Trophoblast cell (in vitro differentiated cells and primary cell): Measurements from ENCODE around the gene LMTK2.

Source experiments
- DNase-seq, 2 donors: peaks; one replicate each; pipeline ENCODE4 v3.0.0-alpha.2; 2016
- H2AFZ ChIP-seq: 2 replicates; pipeline ENCODE4 v1.6.1; 2013; ENCODE audit warnings: low read length, moderate library complexity, mild to moderate bottlenecking; ENCODE audit not compliant: insufficient read depth, poor library complexity
- H2AK5ac ChIP-seq: 2 replicates; pipeline ENCODE4 v1.6.1; 2013; ENCODE audit warnings: mild to moderate bottlenecking, low read length
- H2BK120ac ChIP-seq: 2 replicates; pipeline ENCODE4 v1.6.1; 2013; ENCODE audit warnings: low read length, mild to moderate bottlenecking, moderate library complexity; ENCODE audit not compliant: insufficient read depth, poor library complexity
- H2BK12ac ChIP-seq: 2 replicates; pipeline ENCODE4 v1.6.1; 2013; ENCODE audit warnings: mild to moderate bottlenecking, low read length, moderate library complexity
- H2BK5ac ChIP-seq: 2 replicates; pipeline ENCODE4 v1.6.1; 2013; ENCODE audit warnings: low read length, low read depth, moderate library complexity, mild to moderate bottlenecking; ENCODE audit not compliant: poor library complexity
- H3K14ac ChIP-seq: 2 replicates; pipeline ENCODE4 v1.6.1; 2013; ENCODE audit warnings: mild to moderate bottlenecking, low read length
- H3K18ac ChIP-seq: 2 replicates; pipeline ENCODE4 v1.6.1; 2013; ENCODE audit warnings: mild to moderate bottlenecking, low read length
- H3K23ac ChIP-seq: 2 replicates; pipeline ENCODE4 v1.6.1; 2013; ENCODE audit warnings: low read length
- H3K27ac ChIP-seq: 2 replicates; pipeline ENCODE4 v1.5.1; 2013; ENCODE audit warnings: low read depth, mild to moderate bottlenecking, inconsistent platforms, low read length, moderate library complexity
- H3K27me3 ChIP-seq: 2 replicates; pipeline ENCODE4 v1.6.1; 2013; ENCODE audit warnings: inconsistent platforms, mild to moderate bottlenecking, low read length, moderate library complexity; ENCODE audit not compliant: insufficient read depth
- H3K36me3 ChIP-seq, 2 experiments: 1 replicate in 1 of 2; 2 replicates in 1 of 2; pipeline ENCODE4 v1.6.1; 2013; ENCODE audit warnings: low read length in 2 of 2, mild to moderate bottlenecking in 2 of 2, moderate library complexity in 1 of 2; ENCODE audit not compliant: insufficient read depth in 2 of 2, control insufficient read depth in 1 of 2
- H3K4ac ChIP-seq: 2 replicates; pipeline ENCODE4 v1.6.1; 2013; ENCODE audit warnings: low read depth, mild to moderate bottlenecking, low read length, moderate library complexity
- H3K4me1 ChIP-seq, 2 experiments: 1 replicate in 1 of 2; 2 replicates in 1 of 2; pipeline ENCODE4 v1.6.1; 2013; ENCODE audit warnings: low read length in 2 of 2, mild to moderate bottlenecking in 2 of 2, moderate library complexity in 1 of 2; ENCODE audit not compliant: insufficient read depth in 2 of 2, control insufficient read depth in 1 of 2
- H3K4me2 ChIP-seq: 2 replicates; pipeline ENCODE4 v1.6.1; 2013; ENCODE audit warnings: inconsistent platforms, mild to moderate bottlenecking, low read length, moderate library complexity
- H3K4me3 ChIP-seq: 2 replicates; pipeline ENCODE4 v1.5.1; 2013; ENCODE audit warnings: mild to moderate bottlenecking, low read depth, low read length, inconsistent platforms
- H3K79me1 ChIP-seq: one replicate; pipeline ENCODE4 v1.6.1; 2013; ENCODE audit warnings: low read length
- H3K79me2 ChIP-seq: 2 replicates; pipeline ENCODE4 v1.6.1; 2013; ENCODE audit warnings: low read length, mild to moderate bottlenecking; ENCODE audit not compliant: control insufficient read depth, insufficient read depth, poor library complexity
- H3K9ac ChIP-seq: 2 replicates; pipeline ENCODE4 v1.6.1; 2013; ENCODE audit warnings: mild to moderate bottlenecking, low read length
- H3K9me3 ChIP-seq: 2 replicates; pipeline ENCODE4 v1.6.1; 2013; ENCODE audit warnings: low read depth, mild to moderate bottlenecking, control low read depth, inconsistent platforms, low read length; ENCODE audit not compliant: insufficient read depth
- H4K12ac ChIP-seq: 2 replicates; pipeline ENCODE4 v1.6.1; 2013; ENCODE audit warnings: low read depth, mild to moderate bottlenecking, low read length, moderate library complexity
- H4K8ac ChIP-seq: 2 replicates; pipeline ENCODE4 v1.6.1; 2013; ENCODE audit warnings: low read depth, mild to moderate bottlenecking, low read length, moderate library complexity
- H4K91ac ChIP-seq: one replicate; pipeline ENCODE4 v1.6.1; 2013; ENCODE audit warnings: low read depth, mild to moderate bottlenecking, low read length, moderate library complexity
- WGBS: extraction: QIAGEN DNeasy Blood & Tissue Kit; methylation state at CpG from one replicate; pipeline ENCODE4 v1.1.7; 2013; ENCODE audit warnings: missing lambda C conversion rate; ENCODE audit not compliant: insufficient read length, insufficient coverage; ENCODE audit errors: extremely low coverage; 5-methylcytosine and 5-hydroxymethylcytosine counted together

LMTK2 gene

DNA sequence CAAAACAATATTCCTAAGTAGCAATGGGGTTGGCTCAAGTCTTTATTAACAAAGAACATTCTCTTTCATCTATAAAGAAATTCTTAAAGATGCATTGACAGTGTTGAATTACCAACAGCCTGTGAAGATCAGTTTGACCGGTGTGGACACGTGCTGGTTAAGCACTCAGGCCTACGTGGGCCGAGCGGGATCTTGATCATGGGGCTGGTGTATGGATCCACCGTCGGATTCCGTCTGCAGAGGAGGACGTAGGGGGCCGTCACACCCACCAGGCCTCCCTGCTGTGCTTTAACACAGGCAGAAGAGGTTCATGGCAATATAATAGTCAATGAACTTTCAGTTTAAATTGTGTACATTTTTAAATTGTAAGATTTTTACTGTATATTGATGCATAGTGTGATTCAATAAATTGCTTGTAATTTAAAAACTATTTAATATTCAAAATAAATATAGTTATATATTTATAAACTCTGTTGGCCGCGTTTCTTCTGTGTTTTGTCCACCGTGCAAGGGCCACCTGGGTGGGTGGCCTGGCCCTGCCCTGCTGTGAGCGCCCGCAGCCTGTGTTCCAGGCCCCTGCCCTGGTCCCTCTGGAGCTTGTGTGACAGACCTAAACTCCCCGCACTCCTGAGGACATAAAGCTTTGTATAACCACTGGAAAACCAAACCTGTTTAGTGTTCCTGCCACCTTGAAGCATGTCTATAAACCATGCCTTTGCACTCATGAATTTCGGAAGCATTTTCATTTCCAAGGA, 102.7 kb downstream of the LMTK2 start:
- Histone ChIP-seq H3K79me1 (no peaks in the 10 kb centered on the region), H2AFZ (no peak overlapping the region), H3K9ac (no peak overlapping the region), H3K14ac (no peak overlapping the region), H3K9me3 (peaks cover 2% of the 10 kb centered on the region), H2BK5ac (no peak overlapping the region), H3K27me3 (no peaks in the 10 kb centered on the region), H3K4me2 (no peak overlapping the region), H3K79me2 (no peaks in the 10 kb centered on the region), H3K4me1 (peaks cover 7 to 8% of the 10 kb centered on the region in 2 experiments), H2AK5ac (no peak overlapping the region), H4K12ac (no peak overlapping the region), H4K91ac (no peak overlapping the region), H3K27ac (no peak overlapping the region), H3K36me3 (peaks cover 14% of the 10 kb centered on the region in 2 experiments), H3K4me3 (no peak overlapping the region), H3K18ac (no peak overlapping the region), H3K23ac (no peak overlapping the region), H4K8ac (no peak overlapping the region), H2BK12ac (no peak overlapping the region), H3K4ac (no peak overlapping the region), H2BK120ac (no peak overlapping the region)
- no CpG with 5 or more reads among the region's 17 CpGs for WGBS
- no peak for DNase-seq

DNA sequence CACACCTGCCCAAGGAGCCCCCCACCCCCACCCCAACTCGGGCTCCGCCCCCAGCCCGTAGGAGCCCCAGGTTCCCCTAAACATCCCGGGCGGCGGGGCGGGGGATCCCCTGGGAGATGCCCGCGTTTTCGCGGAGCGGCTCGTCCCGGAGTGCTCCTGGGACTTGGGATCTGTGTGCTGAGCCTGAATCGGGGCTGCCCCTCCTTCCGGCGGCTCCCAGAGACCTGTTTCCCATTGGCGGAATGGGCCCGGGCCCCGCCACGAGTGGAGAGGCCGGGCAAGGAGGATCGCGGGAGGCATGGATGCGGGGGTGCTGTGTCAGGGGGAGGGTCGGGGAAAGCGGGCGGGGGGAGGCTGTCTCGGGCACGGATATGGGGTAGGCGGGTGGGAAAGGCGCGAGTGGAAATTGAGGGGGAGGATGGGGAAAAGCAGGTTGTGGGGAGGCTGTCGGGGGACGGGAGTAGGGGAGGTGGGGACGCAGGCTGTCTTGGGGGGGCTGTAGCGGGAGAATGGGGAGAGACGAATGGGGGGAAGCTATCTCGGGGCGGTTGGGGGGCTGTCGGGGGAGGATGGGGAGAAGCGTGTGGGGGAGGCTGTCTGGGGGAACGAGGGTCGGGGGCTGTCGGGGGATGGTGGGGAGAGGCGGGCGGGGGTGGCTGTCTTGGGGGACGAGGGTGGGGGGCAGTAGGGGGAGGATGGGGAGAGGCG, 104.0 kb downstream of the LMTK2 start:
- H4K91ac ChIP-seq = no peak overlapping the region
- no peaks in the 10 kb centered on the region for H3K27me3 ChIP-seq
- H2AK5ac ChIP-seq = no peak overlapping the region
- H3K23ac ChIP-seq = no peak overlapping the region
- DNase-seq = peak in 1 of 2 donors; percentile 45
- H3K36me3 ChIP-seq = peaks cover 7% of the 10 kb centered on the region in 2 experiments
- no peaks in the 10 kb centered on the region for H3K79me2 ChIP-seq
- peak overlapping the region; percentile 73 for H3K4me2 ChIP-seq
- no peaks in the 10 kb centered on the region for H3K79me1 ChIP-seq
- H4K8ac ChIP-seq = no peak overlapping the region
- H2BK12ac ChIP-seq = no peak overlapping the region
- H2BK5ac ChIP-seq = no peak overlapping the region
- H4K12ac ChIP-seq = no peak overlapping the region
- no peak overlapping the region for H3K4ac ChIP-seq
- peaks cover 2% of the 10 kb centered on the region for H3K9me3 ChIP-seq
- H3K18ac ChIP-seq = no peak overlapping the region
- no peak overlapping the region for H2BK120ac ChIP-seq
- H3K14ac ChIP-seq = no peak overlapping the region
- H3K9ac ChIP-seq = no peak overlapping the region
- peak overlapping the region; percentile 58 for H3K4me3 ChIP-seq
- no peak overlapping the region for H3K27ac ChIP-seq
- peaks cover 7 to 8% of the 10 kb centered on the region in 2 experiments for H3K4me1 ChIP-seq
- no peak overlapping the region for H2AFZ ChIP-seq
- no CpG with 5 or more reads among the region's 49 CpGs for WGBS

DNA sequence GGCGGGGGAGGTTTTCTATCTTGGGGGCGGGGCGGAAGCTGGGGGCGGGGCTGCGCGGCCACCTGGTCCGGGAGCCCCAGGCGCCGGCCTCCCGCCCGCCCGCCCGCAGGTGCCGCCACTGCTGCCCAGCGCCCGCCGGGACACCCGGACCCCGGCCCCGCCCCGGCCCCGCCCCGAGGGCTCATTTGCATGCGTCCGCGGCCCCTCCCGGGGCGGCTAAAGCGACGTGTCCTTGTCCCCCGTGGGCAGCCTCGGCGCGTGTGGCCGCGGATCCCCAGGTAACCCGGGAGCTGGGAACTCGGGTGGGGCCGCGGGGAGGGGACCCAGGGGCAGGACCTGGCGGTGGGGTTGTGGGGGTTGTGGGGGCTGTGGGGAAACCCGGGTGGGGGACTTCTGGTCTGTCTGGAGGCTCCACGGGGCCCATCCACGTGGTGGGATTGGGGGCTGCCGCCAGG, 104.6 kb downstream of the LMTK2 start, which contains the start of gene BHLHA15:
BHLHA15 (plus strand) TSS at position 219 of the 455 bp plus-strand sequence. CDS start 871 bp downstream, outside the sequence.
- peak within 1 kb of the TSS; percentile 10 for H3K14ac ChIP-seq
- no peak within 1 kb of the TSS for H2AK5ac ChIP-seq
- H3K9me3 ChIP-seq = peaks cover 2% of the 10 kb centered on the region
- no peak within 1 kb of the TSS for H4K8ac ChIP-seq
- no peak within 1 kb of the TSS for H2BK12ac ChIP-seq
- H2BK5ac ChIP-seq = no peak within 1 kb of the TSS
- H3K79me2 ChIP-seq = no peaks in the 10 kb centered on the region
- no peak within 1 kb of the TSS for H4K12ac ChIP-seq
- peaks cover 7 to 8% of the 10 kb centered on the region in 2 experiments for H3K4me1 ChIP-seq
- WGBS = no CpG with 5 or more reads among the region's 45 CpGs
- no peak within 1 kb of the TSS for H4K91ac ChIP-seq
- H3K36me3 ChIP-seq = peaks cover 6 to 7% of the 10 kb centered on the region in 2 experiments
- H2AFZ ChIP-seq = no peak within 1 kb of the TSS
- no peak within 1 kb of the TSS for H3K4ac ChIP-seq
- no peak within 1 kb of the TSS for H3K18ac ChIP-seq
- no peak within 1 kb of the TSS for H3K9ac ChIP-seq
- no peak within 1 kb of the TSS for H2BK120ac ChIP-seq
- peak within 1 kb of the TSS; percentile 58 for H3K4me3 ChIP-seq
- no peak within 1 kb of the TSS for H3K23ac ChIP-seq
- peak in 1 of 2 donors; percentile 52 for DNase-seq
- H3K27me3 ChIP-seq = no peaks in the 10 kb centered on the region
- peak within 1 kb of the TSS; percentile 73 for H3K4me2 ChIP-seq
- no peak within 1 kb of the TSS for H3K27ac ChIP-seq
- H3K79me1 ChIP-seq = no peaks in the 10 kb centered on the region

DNA sequence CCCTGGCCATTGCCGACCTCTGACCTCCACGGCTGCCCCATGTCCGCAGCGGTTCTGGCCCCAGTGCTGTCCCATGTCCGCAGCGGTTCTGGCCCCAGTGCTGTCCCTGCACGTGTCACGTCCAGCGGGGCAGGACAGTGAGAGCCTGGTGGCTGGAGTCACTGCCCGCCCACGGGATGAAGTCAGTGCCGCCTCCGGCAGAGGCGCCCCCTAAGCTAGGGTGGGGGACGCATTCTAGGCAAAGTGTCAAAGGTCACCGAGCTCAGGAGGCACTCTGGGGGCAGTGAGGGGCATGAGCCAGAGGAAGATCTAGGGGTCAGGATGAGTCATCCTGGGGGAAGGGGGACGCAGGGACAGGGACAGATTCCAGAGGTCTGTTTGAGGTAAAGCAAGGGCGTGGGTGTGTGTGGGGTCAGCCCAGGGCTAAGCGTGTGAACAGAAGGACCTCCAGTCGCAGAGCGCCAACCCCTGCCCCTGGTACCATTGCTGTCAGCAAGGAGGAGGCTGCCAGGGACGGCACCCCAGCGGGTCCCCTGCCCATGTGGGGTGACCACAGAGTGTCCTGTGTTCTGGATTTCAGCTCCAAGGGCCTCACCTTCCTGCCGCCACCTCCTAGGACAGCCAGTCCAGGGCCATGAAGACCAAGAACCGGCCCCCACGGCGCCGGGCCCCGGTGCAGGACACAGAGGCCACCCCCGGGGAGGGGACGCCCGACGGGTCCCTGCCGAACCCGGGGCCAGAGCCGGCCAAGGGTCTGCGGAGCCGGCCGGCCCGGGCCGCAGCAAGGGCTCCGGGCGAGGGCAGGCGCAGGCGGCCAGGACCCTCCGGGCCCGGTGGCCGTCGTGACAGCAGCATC, 105.2 kb downstream of the LMTK2 start:
- no peaks in the 10 kb centered on the region for H3K79me2 ChIP-seq
- H3K9ac ChIP-seq = no peak overlapping the region
- H3K14ac ChIP-seq = peak overlapping the region; percentile 10
- H3K27ac ChIP-seq = no peak overlapping the region
- H4K8ac ChIP-seq = no peak overlapping the region
- peak in 1 of 2 donors; percentile 6 for DNase-seq
- peaks cover 2% of the 10 kb centered on the region in 2 experiments for H3K36me3 ChIP-seq
- no peak overlapping the region for H4K91ac ChIP-seq
- H2BK120ac ChIP-seq = no peak overlapping the region
- WGBS = no CpG with 5 or more reads among the region's 49 CpGs
- no peaks in the 10 kb centered on the region for H3K79me1 ChIP-seq
- peaks cover 2% of the 10 kb centered on the region for H3K9me3 ChIP-seq
- no peak overlapping the region for H2AFZ ChIP-seq
- H2AK5ac ChIP-seq = no peak overlapping the region
- H3K18ac ChIP-seq = no peak overlapping the region
- no peak overlapping the region for H3K23ac ChIP-seq
- H3K4me2 ChIP-seq = peak overlapping the region; percentile 56
- H2BK12ac ChIP-seq = no peak overlapping the region
- H2BK5ac ChIP-seq = no peak overlapping the region
- H3K4ac ChIP-seq = no peak overlapping the region
- H3K4me3 ChIP-seq = no peak overlapping the region
- peaks cover 7 to 8% of the 10 kb centered on the region in 2 experiments for H3K4me1 ChIP-seq
- H3K27me3 ChIP-seq = no peaks in the 10 kb centered on the region
- no peak overlapping the region for H4K12ac ChIP-seq
